HTERT RPE-1 (cell line): ENCODE measurements around the gene DPP10.
"Not testable (repeated sequence)": the region's sequence is repeated elsewhere in the genome, so short reads cannot be mapped to it uniquely, and the experiment has no call there.

Experiments used
- in situ Hi-C: fragments of 300-500 bp; cut with MboI; formaldehyde crosslinking; loops from 4 replicates; pipeline ENCODE4 v1.14.3; 2020; ENCODE audit warnings: low sequenced_read_pairs

The DPP10 gene

DNA sequence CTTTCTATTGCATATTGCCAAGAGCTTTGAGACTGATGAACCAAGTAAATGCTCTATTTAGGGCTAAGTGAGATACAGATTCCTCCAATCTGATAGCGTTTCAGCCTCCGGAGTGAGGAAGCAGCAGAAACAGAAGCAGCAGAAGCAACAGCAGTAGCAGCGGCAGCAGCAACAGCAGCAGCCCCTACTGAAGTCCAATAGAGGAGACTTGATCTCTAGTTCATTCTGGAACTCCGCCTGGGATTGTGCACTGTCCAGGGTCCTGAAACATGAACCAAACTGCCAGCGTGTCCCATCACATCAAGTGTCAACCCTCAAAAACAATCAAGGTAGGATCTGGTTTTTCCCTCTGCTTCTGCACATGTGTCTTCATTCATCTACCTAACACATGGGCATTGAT lies at the start of gene DPP10:
DPP10 (plus strand) TSS at position 132 of the 400 bp plus-strand sequence.
- in situ Hi-C loops: no loop called here

GRCh38 chr2:114400890-114401289 lies 41.6 kb upstream of the DPP10 start:
- in situ Hi-C loops: no loop called here

- in situ Hi-C loops: no loop called here
These were observed 37.0 kb upstream of the DPP10 start for GRCh38 chr2:114405247-114406116.

DNA sequence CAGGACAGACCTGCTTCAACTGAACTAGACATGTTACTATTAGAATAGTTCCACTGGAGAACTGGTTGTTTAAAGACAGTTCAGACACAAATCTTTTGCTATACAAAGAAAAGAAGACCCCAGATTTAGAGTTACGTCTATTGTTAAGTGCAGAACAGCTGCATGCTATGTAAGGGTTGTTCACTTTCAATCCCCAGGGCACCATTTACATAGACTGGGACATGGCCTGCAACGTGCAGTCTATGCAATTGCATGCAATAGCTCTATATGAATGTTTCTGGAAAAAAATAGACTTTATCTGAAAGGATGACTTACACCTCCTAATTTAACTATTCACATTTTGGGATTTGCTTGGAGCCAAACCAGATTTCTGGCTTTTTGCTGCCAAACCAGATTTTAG lies 36.1 kb upstream of the DPP10 start:
- in situ Hi-C loops: no loop called here

DNA sequence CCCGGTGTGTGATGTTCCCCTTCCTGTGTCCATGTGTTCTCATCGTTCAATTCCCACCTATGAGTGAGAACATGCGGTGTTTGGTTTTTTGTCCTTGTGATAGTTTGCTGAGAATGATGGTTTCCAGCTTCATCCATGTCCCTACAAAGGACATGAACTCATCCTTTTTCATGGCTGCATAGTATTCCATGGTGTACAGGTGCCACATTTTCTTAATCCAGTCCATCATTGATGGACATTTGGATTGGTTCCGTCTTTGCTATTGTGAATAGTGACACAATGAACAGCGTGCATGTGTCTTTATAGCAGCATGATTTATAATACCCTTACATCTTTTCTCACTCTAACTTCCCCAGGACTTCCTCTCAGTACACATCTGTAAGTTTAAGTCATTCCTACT lies 35.1 kb upstream of the DPP10 start:
- in situ Hi-C loops: not testable (repeated sequence)

- in situ Hi-C loops: no loop called here
These were observed 20.7 kb upstream of the DPP10 start for GRCh38 chr2:114421781-114422180.

DNA sequence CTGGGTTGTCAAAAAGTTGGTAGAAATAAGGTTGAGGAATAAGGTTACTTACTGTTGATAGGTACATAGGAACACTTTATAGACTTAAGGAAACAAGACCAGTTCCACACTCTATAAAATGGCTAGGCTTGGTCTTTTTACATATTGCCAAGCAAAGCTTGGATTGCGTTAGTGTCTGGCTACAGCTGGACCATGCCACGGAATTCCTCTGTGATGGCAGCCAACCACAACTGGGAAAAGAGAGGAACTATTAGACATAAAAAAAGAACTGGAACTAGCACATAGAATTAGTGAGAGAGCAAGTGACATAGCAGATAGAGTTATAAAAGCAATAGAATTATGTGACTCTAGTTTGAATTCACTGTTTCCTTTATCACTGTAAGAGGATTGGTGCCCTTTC lies 17.7 kb upstream of the DPP10 start:
- in situ Hi-C loops: no loop called here

DNA sequence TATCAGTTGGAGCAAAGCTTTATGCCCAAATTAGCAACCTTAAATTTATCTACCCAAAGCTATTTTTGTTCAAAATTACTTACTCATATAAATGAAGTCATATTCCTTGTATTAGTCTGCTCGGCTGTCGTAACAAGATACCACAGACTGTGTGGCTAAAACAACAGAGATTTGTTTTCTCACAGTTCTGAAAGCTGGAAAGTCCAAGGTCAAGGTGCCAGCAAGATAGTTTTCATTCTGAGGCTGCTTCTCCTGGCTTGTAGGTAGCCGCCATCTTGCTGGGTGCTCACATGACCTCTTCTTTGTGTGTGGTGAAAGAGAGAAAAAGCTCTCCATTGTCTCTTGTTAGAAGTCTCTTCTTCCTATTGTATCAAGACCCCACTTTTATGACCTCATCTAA lies 15.7 kb upstream of the DPP10 start:
- in situ Hi-C loops: no loop called here

DNA sequence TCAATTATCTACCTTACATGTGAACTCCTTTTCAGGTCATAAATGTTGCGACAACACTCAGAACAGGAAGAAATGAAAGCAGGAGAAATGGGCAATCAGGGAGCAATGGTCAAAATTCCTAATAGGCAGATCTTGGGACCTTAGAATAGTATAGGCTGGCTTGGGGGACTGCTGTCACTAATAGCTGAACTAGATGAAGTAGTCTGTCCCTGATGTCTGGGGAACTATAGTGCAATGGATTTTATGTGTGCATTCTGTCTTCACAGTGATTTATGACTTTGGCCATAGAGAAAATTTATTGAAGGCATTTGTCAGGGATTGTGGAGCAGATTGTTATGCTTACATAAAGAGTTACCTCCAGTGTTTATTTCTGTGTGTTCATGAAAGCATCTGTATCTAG lies 6.1 kb upstream of the DPP10 start:
- in situ Hi-C loops: no loop called here

GRCh38 chr2:114446571-114446970 lies 4.1 kb downstream of the DPP10 start:
- in situ Hi-C loops: no loop called here

GRCh38 chr2:114450639-114451038 lies 8.2 kb downstream of the DPP10 start:
- in situ Hi-C loops: no loop called here

DNA sequence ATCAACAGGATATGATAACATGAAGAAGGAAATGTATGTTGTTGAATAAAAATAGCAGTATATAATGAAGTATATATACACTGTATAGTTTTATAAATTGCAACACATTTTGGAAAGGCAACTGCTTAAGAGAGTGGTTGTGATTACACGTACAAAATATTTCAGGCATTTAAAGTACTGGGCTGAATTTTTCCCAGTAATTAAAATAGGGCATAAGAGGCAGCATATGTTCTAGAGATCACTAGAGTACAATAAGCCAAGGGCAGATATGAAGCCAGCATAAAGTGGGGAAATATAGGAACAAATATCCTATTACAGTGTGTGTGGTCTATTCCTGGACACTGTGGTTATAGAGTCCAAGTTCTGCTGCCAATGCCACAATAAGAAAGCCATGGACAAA lies 14.1 kb downstream of the DPP10 start:
- in situ Hi-C loops: no loop called here

DNA sequence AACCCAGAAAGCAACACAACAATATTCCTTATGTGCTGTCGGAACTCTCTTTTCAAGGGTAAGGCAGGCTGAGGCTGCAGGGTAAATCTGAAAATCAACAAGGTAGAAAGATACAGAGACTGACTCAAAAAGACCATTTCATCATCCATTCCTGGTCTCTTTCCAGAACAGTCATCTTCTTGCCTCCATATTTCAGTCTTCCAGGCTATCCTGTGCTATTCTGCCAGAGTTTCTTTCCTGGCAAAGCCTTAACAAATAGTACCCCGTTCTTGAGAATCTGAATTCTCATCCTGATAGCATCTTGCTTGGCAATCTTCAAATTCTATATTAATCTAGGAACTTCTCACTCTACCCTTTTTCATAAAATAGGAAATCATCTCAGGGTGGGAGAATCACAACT lies 15.5 kb downstream of the DPP10 start:
- in situ Hi-C loops: no loop called here

GRCh38 chr2:114461116-114461515 lies 18.7 kb downstream of the DPP10 start:
- in situ Hi-C loops: no loop called here

- in situ Hi-C loops: no loop called here
These were observed 22.7 kb downstream of the DPP10 start for GRCh38 chr2:114464961-114465706.

- in situ Hi-C loops: no loop called here
These were observed 25.9 kb downstream of the DPP10 start for GRCh38 chr2:114468343-114468742.

DNA sequence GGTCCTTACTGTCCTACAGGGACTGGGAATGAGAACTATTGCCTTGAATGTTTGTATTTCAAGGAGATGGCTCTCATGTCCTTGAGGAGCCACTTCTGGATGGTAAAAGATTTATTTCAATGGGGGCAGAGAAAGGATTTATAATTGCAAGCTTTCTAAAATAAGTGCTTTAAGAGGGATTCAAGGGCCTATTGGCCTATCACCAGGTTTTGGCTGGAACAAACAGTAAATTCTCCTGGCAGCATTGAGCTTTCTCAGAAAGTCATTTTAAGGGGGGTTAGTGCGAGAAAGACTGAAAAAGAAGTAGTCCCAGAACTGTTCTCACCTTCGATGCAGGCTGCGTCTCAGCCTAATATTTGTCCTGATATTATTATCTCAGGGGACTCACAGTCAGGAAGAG lies 29.8 kb downstream of the DPP10 start:
- in situ Hi-C loops: no loop called here

DNA sequence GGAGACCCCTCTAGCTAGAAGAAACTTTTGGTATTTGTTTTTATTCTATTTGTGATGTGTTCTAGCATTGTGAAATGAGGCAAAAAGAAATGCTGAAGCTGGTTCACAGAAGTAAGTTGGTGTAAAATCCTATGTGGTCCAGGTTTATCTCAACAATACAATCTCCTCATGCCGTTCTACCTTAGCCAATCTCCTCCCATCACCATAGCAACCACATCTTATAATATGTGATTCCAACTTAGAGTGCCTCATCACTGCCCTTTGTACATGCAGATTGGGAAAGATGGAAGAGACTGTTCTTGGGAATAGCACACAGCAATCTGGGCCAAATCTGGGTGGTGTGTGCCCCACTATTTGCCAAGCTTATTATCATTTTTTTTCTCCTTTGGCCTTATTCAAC lies 30.3 kb downstream of the DPP10 start:
- in situ Hi-C loops: no loop called here

DNA sequence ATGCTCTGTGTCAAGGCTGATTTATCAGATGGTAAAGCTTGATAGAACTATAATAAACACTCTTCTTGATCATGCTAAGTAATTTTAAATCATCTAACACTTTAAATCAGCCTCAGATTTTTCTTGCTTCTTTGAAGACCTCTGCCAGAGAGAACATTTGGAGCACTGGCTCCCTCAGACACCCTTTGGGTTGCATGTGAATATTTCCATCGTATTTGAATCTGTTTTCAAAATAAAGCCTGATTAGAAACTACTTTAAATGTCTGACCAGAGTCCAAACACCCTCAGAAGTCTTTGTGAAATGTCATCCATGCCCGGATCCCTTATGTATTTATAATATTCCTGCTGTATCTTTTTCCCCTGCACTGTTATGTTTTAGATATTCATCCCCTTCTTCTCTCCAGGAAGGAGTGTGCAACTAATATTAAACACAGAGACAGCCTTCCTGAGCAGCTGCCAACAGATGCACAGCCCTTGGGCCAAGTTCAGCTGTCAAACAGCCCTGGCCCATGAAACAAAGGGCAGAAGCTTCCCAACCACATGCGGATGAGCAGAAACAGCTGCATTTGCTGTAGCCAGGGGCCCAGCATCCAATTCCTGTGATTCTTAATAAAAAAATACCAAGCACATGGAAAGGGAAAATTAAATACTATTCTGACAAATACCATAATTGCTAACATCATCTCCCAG lies 46.5 kb downstream of the DPP10 start:
- in situ Hi-C loops: no loop called here

DNA sequence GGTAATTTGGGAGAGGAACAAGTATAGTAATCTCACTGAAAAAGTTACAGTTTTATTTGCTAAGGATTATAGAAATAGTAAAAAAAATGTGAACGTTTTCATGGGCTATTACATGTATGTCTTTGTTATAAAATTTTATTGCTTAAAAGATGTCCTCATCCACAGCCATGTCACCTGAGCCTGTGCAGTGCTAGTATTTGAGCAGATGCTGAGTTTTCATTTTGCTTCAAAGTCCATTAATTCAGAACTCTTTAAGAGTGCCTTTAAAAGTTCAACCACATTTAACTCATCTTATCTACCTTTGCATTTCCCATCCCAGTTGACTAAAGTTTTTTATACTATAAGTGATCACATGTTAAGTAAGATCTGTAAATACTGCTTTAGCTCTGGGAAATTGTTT lies 52.6 kb downstream of the DPP10 start:
- in situ Hi-C loops: no loop called here

- in situ Hi-C loops: no loop called here
These were observed 54.5 kb downstream of the DPP10 start for GRCh38 chr2:114496959-114497358.

- in situ Hi-C loops: no loop called here
These were observed 56.7 kb downstream of the DPP10 start for GRCh38 chr2:114499101-114499500.
